GM19395 (cell line): ENCODE results near the gene RNF144A.
"Not testable (repeated sequence)": the region's sequence is repeated elsewhere in the genome, so short reads cannot be mapped to it uniquely, and the experiment has no call there.

Experiments used
- ATAC-seq: cut with Tn5 transposase; IDR thresholded peaks from one replicate; pipeline ENCODE4 v1.9.1; 2021; ENCODE audit warnings: mild to moderate bottlenecking, moderate library complexity; ENCODE audit not compliant: unreplicated experiment

The RNF144A gene

DNA sequence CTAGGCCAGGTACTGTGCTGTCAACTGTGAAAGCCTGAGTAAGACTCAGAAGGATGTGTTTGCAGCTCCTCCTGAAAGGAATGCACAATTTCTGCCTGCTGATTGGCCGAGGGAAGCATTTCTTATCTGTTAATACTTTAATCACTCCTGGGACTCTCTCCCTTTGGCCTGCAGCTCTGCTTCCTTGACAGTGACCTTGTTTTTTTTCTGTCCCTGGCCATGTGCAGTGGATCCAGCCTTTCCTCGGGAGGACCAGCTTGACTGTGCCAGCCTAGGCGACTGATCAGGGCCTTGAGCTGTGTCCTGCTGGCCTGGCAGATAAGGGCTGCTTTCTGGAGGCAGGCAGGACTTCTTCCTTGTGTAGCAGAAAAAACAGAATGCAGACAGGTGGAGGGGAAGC lies 10.0 kb downstream of the RNF144A start:
- ATAC-seq, result no peak

DNA sequence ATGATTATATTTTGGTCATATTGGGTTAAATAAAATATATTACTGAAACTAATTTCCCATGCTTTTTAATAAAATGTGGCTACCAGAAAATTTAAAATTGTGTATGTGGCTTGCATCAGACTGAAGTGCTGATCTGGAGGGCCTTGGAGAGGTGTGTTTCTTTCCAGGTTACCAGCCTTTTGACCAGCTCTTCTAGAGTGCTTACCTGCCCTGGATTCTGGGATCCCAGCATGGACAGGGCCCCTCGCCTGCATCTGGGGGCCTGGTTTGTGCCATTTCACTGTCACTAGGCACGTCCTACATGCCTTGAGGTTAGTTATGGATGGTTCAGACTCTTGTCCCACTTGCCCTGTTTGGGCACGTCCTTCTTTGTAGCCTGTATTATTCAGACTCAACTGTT lies 10.5 kb downstream of the RNF144A start:
- ATAC-seq, result no peak

DNA sequence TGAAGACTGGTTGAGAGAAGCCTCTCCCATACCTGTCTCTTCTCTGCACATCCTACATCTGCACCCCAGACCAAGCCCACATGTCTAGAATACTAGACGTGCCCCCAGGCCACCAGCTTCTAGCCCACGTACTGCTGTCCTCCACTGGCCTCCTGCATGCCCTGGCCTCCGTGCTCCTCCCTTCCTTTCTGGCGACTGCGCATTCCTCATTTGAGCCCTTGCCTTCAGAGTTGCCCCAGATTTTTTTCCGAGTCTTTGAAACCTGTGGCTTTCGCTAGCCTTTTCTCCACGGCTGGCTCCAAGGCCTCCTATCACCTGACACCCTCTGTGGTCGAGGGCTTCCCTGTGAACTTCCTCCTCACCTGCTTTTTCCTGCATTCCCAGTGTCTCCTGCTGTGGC lies 11.2 kb downstream of the RNF144A start:
- no peak for ATAC-seq

DNA sequence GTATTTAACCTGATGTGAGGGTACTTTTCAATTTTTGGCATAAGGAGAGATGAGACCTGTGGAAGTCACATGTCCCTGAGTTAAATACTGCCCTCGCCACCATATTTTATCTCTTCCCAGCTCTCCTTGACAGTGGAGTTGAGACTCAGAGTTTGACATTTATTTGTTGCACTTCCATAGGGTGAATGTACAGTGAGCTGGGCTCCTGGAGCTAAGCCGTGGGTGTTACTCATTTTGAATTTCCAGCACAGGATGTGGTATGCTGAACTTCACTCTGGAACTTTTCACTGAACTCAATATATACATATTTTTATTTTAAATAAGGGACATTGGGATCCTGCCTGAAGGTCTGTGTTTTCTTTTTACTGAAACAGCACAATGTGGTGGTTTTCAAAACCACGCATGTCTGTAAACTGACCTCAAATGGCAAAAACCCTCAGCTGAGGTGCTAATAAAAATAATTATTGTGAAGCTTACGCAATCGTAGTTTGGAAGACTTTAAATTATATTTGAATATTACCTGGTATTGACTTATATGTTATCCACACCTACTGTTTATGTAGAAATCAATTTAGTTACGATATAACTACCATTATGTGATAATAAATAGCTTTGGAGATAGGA lies 12.1 kb downstream of the RNF144A start:
- no peak for ATAC-seq

DNA sequence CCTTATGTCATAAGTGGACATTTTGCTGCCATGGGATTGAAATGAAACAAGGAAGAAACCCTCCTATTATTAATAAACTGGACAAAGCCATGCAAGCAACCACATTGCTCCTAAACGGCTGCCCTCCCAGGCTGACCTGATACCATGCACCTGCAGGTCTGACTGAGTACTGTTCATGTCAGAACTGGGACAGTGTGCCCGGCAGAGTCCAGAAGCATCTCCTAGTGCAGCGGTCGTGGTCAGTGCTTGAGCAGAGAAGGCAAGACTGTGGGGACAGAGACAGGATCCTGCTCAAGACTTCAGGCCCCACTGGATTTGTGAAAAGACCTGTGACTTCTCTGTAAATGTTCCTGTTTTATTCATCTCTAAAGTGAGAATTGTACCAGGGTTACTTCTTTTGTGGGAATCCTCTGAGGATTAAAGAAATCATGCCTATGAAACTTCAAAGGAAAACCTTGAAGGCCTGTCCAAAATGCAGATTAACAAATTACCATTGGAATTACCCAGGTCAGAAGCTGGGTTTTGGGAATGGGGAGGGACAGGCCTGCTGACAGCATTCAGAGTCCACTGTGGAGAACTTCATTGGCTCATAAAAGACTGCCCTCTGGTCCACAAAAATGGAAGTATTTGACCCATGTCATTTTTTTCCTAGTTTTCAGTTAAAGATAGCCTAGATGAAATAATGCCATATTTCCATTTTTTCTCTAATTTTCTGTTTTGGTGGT lies 13.9 kb downstream of the RNF144A start:
- no peak for ATAC-seq

DNA sequence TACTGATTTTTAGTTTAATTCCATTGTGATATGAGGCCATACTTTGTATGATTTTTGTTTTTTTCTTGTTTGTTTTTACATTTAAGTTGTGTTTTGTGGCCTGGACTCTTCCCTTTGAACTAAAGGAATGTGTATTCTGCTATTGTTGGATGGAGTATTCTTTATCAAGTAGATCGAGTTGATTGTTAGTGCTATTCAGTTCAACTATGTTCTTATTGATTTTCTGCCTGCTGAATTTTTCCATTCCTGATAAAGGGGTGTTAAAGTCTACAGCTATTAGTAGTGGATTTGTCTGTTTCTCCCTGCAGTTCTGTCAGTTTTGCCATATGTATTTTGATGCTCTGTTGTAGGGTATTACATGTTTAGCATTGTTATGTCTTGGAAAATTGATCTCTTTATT lies 14.5 kb downstream of the RNF144A start:
- no peak for ATAC-seq

DNA sequence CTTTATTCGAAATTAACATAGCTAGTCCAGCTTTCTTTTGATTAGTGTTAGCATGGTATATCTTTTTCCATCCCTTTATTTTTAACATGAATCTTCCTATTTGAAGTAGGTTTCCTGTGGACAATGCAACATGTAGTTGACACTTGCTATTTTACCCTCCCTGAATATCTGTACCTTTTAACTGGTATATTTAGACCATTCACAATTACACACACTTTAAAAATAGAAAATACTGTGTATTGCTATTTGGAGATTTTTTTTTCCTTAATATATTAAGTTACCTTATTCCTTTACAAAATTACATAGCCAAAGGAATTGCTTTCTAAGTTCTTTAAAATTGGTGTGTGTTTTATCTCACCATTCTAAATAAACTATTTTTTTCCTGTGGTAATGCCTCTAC lies 15.0 kb downstream of the RNF144A start:
- no peak for ATAC-seq

DNA sequence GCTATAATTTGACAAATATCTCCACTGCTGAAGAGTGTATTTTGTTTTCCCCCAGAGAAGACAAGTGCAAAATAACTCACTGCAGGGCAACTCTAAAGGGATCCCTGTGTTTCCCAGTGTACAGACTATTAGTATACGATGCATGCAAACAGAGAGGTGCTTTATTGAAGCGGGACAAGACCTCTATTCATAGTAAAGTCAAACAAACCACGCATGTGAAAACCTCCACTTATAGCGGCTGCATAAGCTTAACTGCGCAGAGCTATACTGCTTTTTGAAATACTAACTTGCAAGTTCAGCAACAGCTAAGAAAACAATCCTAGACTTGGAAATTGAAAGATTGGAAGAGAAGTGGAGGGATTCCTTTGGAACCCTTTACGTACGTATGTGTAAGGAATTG lies 15.6 kb downstream of the RNF144A start:
- ATAC-seq, result no peak

DNA sequence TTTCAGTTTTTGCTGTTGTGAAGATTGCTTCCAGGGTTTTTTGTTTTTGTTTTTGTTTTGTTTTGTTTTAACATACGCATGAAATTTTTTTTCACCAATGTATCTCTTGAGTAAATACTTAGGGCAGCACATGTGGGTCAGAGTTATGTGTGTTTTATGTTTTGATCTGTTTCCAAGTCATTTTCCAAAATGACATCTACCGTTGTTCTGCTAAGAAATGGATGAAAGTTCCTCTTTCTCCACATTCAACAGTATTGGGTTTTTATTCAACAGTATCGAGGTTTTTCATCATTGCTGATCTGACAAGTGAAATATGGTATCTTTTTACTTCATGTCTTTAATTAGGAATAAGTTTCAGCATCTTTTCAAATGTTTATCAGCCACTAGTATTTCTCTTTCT lies 16.7 kb downstream of the RNF144A start:
- no peak for ATAC-seq

DNA sequence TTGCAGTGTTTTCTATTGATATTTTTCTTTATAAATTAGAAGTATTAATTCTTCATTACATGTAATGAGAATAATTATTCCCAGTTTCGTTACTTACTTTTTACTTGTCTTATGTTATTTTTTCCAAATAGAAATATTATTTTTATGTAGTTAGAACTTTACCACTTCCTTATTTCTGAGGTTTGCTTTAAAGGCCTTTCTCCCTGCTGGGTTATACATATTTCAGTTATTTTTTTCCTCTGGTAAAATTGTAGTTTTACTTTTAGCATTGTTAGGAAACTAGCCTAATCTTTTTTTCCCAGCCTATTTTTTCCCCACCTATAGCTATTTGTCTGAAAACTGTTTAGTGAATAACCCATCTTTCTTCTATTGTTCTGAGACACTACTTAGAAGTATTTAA lies 17.1 kb downstream of the RNF144A start:
- no peak for ATAC-seq

DNA sequence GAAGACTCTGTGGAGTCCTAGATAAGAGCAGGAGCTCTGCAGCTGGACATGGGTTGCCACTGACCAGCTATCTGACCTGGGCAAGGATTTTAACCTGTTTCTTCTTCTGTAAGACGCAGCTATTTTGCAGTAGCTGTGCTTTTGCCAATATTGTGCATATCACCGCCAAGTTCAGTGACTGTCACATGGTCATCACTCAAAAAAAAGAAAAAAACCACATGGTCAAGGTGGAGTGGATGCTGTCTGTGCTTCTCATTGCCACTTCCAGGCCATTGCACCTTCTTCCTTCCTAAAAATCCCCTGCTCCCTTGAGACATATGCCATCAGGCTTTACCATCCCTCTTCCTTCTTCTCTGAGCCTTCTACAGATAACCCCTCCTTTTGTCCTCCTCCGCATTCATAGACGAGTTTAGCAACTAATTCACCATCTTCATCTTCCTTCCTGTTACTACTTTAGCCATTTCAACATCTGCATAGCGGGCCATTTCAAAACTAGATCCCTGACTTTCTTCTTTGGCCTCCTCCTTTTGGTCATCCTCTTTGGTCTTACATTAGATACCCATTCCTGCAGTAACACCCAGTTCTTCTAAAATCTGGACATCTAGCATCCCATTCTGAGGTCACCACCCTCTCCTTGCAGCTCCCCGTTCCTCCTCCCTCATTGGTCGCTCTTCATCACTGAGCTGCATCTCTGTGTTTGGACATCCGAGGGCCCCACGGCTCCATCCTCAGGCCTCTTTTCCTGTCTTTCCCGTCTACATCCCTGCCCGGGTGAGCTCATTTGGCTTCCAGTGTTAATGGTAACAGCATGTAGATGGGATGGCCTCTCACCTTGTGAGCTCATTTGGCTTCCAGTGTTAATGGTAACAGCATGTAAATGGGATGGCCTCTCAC lies 17.8 kb downstream of the RNF144A start:
- no peak for ATAC-seq

DNA sequence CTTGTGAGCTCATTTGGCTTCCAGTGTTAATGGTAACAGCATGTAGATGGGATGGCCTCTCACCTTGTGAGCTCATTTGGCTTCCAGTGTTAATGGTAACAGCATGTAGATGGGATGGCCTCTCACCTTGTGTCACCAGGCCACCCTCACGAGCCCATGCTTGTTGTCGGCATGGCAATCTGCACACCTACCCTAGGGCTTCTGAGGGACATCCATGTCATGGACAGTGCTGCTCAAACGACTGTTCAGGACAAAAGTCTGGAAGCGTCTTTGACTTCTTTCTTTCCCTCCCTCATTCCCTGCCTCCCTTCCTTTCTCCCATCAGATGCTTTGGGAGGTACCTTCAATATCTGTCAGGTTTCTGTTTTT lies 18.4 kb downstream of the RNF144A start:
- not testable (repeated sequence) for ATAC-seq

DNA sequence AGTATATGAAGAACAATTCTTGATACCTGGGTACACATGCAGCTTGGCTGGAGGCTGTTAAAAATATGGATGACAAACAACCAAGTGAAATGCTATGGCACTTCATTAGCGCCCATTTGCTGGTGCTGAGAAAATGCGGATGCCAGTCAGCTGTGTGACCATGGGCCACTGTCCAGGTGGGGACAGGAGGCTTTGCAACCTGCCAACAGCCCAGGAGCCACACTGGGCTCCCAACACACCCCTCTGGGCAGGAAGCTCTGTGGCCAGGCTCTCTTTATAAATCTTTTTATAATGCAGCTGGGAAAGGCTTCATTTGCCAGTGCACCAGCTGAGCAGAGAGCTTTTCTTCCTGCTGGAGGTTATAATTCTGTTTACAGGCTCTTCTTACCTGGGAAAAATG lies 19.9 kb downstream of the RNF144A start:
- no peak for ATAC-seq

DNA sequence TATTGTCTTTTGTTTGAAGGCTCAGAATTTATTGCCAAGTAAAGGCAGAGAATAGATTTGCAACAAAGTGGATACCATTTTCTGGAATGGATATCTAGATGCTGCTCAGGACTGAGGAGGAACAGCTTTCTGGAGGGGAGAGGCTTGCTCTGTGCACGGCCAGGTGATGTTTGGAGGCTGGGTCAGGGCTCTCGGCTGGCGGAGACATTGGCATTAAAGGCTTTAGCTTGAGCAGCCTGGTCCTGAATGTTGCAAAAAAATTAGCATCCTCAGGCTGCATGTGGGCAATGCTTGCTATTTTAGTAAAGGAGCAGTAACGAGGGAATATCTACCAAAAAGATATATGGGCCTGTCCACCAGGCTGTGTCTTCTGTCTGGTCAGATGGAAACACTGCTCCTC lies 20.4 kb downstream of the RNF144A start:
- no peak for ATAC-seq

DNA sequence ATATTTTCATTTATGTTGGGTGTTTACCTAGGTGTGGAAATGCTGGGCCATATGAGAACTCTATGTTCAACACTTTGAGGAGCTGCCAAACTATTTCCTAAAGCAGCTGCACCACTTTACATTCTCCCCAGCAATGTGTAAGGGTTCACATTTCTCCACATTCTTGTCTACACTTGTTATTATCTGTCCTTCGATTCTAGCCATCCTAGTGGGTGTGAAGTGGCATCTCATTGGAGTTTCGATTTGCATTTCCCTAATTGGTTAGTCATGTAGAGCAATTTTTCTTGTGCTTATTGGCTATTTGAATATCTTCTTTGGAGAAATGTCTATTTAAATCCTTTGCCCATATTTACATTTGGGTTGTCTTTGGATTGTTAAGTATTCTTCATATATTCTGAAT lies 21.9 kb downstream of the RNF144A start:
- no peak for ATAC-seq

DNA sequence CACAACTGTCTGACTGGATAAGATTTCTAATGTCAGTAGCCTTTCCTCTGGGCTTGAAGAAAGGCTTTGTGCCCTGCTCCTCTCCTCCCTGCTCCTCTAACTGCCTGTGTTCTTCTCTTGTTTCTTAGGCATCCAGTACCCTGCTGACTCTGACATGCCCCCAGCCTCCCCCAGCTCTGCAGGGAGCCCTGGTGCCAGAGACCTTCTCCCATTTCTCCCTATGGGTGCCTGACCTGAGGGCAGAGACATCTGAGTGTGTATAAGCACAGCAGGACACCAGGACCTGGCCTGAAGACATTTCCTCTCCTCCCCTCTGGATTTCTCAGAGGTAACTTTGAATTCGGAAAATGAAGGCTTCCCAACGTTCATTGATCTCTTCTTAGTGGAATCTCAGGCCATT lies 23.6 kb downstream of the RNF144A start:
- ATAC-seq, result no peak

DNA sequence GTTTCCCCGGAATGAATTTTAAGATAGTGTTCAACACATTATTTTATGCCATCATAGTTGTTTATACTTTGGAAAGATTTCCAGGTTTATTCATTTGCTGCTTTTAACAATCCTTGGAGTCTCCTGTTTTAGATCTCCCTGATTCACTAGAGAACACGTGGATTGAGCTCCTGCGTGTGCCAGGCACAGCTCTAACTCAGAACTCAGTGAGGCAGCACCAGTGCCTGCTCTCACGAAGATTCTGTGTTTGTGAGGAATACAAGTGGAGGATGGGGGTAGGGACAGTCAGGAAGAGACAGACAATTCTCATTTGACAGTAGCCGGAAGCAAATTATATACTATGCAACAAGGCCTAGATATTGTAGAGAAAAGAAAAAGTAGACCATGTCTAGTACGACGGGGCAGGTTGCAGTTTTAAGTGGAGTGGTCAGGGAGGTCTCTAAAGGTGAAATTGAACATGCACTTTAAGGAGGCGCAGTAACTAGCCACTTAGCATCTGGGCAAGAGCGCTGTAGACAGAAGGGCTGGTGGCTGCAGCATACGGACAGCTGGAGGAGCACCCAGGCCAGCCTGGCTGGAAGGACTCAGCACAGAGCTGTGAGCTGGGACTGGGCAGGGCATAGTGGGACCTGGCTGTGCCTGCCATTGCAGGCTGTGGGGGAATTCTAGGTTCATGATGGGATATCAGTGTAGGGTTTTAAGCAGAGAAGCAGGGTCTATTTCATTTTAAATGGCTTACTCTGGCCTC lies 24.3 kb downstream of the RNF144A start:
- ATAC-seq, result no peak

DNA sequence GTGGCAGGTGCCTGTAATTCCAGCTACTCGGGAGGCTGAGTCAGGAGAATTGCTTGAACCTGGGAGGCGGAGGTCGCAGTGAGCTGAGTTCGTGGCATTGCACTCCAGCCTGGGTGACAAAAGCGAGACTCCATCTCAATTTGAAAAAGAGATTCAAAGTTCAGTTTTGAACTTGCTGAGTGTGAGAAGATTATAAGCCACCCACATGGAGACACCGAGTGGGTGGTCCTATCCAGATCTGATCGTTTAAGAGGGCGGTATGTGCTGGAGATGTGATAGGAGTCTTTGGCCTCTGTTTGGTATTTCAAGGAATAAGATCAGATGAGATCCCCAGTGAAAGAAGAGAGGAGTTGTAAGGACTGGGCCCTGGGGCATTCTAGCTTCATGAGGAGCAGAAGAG lies 25.6 kb downstream of the RNF144A start:
- no peak for ATAC-seq

DNA sequence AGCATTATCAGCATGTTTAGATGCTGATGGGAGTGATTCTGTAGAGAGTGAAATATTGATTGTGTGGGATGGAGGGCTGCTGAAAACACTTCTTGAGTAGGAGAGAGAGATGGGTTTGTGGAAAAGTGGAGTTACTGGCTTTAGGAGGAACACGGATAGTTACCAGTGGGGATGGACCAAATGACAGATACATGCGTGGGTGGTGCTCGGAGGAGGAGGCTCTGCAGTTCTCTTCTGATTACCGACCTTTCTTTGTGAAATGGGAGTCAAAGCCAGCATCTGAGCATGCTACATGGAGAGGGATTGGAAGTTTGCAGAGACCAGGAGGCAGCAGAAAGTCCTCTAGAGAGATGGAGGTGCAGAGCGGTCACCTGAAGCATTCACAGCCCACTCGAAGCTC lies 26.3 kb downstream of the RNF144A start:
- ATAC-seq, result no peak

DNA sequence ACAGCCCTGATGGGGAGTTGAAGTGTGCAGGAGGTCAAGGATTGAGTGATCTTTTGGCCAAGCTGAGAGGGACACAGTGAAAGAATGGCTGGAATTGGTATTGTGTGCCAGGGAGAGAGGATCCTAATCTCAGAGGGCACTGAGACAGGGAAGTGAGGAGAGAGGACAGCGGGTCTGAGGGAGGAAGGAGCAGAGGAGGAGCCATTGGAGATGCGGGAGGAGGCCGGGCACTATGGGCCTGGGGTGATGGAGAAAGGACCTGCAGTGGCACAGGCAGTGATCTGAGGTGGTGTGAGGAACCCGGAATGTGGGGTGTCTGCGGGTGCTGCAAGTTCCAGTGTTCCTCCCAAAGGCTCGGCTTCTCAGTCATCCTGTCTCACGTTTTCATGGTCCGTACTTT lies 26.8 kb downstream of the RNF144A start:
- ATAC-seq, result no peak

DNA sequence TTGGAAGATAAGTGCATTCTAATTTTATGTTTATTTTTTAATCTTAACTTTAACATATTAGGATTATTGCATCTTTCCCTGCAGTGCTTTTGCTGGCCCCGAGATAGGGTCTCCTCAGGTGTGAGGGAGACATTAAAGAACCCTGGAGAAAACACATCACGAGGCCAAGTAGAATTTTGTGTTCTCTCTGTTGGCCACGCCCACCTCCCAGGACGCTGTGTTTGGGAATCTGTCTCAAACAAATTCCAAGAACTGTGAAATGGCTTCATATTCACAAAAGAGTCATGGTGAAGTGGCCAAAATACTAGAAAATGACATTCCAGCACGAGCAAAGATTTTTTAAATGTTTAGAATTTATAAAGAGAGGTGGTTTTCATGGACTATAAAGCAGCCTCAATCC lies 27.3 kb downstream of the RNF144A start:
- no peak for ATAC-seq
